A549 (cell line): ENCODE data around the gene ITGB7.
"Not testable (repeated sequence)": the region's sequence is repeated elsewhere in the genome, so short reads cannot be mapped to it uniquely, and the experiment has no call there.

Source experiments
- CEBPB ChIP-seq, 2 experiments: fragments of >200 bp in 1 of 2; sonication (Bioruptor Twin) in 1 of 2; formaldehyde crosslinking in 1 of 2; IDR thresholded peaks; 2 replicates each; pipeline ENCODE4 v1.6.1; 2012 to 2016
- CTCF ChIP-seq: fragments of >200 bp; sonication (Bioruptor Twin); formaldehyde crosslinking; IDR thresholded peaks from 3 replicates; pipeline ENCODE4 v1.5.1; 2016
- GATA3 ChIP-seq: IDR thresholded peaks from 2 replicates; pipeline ENCODE4 v1.6.1; 2012; ENCODE audit warnings: borderline replicate concordance
- HDAC2 ChIP-seq: fragments of 200-600 bp; sonication (generic); IDR thresholded peaks from 2 replicates; pipeline ENCODE4 v1.6.1; 2016
- HOXA7 ChIP-seq: fragments of 250-450 bp; sonication (Bioruptor Pico); IDR thresholded peaks from 2 replicates; pipeline ENCODE4 v1.5.0; 2020; ENCODE audit warnings: mild to moderate bottlenecking, moderate library complexity
- JUN ChIP-seq, 2 experiments: fragments of >200 bp; sonication (Bioruptor Twin); formaldehyde crosslinking; IDR thresholded peaks; 2 replicates in 1 of 2; 3 replicates in 1 of 2; pipeline ENCODE4 v1.6.1; 2016 to 2017
- KDM5A ChIP-seq: fragments of 200-600 bp; sonication (generic); IDR thresholded peaks from 2 replicates; pipeline ENCODE4 v1.6.1; 2016; ENCODE audit warnings: antibody characterized with exemption, mild to moderate bottlenecking
- MAFK ChIP-seq: fragments of 450-650 bp; IDR thresholded peaks from 2 replicates; pipeline ENCODE4 v1.6.1; 2014; ENCODE audit not compliant: partially characterized antibody
- MAX ChIP-seq: IDR thresholded peaks from 2 replicates; pipeline ENCODE4 v1.6.1; 2012
- MYC ChIP-seq: IDR thresholded peaks from 2 replicates; pipeline ENCODE4 v1.6.1; 2012; ENCODE audit warnings: mild to moderate bottlenecking, inconsistent platforms, low read length, improper control_type of control experiment, borderline replicate concordance
- PHF8 ChIP-seq: fragments of 200-600 bp; sonication (generic); IDR thresholded peaks from 2 replicates; pipeline ENCODE4 v1.6.1; 2016; ENCODE audit warnings: low read depth, mild to moderate bottlenecking, antibody characterized with exemption, moderate library complexity, borderline replicate concordance
- POLR2A ChIP-seq: IDR thresholded peaks from 2 replicates; pipeline ENCODE4 v1.6.1; 2012; ENCODE audit warnings: mild to moderate bottlenecking, low read length
- TF ChIP-seq, protein P1 (sequence below): IDR thresholded peaks from 2 replicates; pipeline ENCODE4 v1.6.1; 2012
- TF ChIP-seq, protein P2 (sequence below): fragments of 450-650 bp; IDR thresholded peaks from 2 replicates; pipeline ENCODE4 v1.6.1; 2014; ENCODE audit warnings: antibody characterized with exemption

- not testable (repeated sequence) for TF ChIP-seq CTCF; POLR2A; HDAC2; MAX; HOXA7; MYC; GATA3; PHF8; CEBPB (IDR thresholded peaks at IDR 0.05); MAFK; KDM5A; JUN (IDR thresholded peaks at IDR 0.05)
- TF ChIP-seq, protein P1, sequence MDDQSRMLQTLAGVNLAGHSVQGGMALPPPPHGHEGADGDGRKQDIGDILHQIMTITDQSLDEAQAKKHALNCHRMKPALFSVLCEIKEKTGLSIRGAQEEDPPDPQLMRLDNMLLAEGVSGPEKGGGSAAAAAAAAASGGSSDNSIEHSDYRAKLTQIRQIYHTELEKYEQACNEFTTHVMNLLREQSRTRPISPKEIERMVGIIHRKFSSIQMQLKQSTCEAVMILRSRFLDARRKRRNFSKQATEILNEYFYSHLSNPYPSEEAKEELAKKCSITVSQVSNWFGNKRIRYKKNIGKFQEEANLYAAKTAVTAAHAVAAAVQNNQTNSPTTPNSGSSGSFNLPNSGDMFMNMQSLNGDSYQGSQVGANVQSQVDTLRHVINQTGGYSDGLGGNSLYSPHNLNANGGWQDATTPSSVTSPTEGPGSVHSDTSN = not testable (repeated sequence)
- TF ChIP-seq, protein P2, sequence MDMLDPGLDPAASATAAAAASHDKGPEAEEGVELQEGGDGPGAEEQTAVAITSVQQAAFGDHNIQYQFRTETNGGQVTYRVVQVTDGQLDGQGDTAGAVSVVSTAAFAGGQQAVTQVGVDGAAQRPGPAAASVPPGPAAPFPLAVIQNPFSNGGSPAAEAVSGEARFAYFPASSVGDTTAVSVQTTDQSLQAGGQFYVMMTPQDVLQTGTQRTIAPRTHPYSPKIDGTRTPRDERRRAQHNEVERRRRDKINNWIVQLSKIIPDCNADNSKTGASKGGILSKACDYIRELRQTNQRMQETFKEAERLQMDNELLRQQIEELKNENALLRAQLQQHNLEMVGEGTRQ = not testable (repeated sequence)
These were observed 4.7 kb downstream of the ITGB7 start for GRCh38 chr12:53202316-53202715.
